Right forelimb (tissue), 1 donor: ENCODE measurements around the gene LTBP1.
"Not testable (repeated sequence)": the region's sequence is repeated elsewhere in the genome, so short reads cannot be mapped to it uniquely, and the experiment has no call there.

ENCODE experiments used
- DNase-seq: peaks from one replicate; pipeline ENCODE4 v3.0.0-alpha.2; 2018

Gene LTBP1

GRCh38 chr2:33395655-33396249 lies 449.0 kb downstream of the LTBP1 start:
- DNase-seq: no peak

- no peak for DNase-seq
Measured at GRCh38 chr2:33404321-33404720, 457.6 kb downstream of the LTBP1 start.

GRCh38 chr2:33406622-33407021 lies 459.9 kb downstream of the LTBP1 start:
- DNase-seq: no peak

GRCh38 chr2:33408109-33408508 lies 461.4 kb downstream of the LTBP1 start:
- no peak for DNase-seq

- no peak for DNase-seq
Measured at GRCh38 chr2:33409417-33409955, 462.7 kb downstream of the LTBP1 start.

- no peak for DNase-seq
Measured at GRCh38 chr2:33411765-33412164, 465.0 kb downstream of the LTBP1 start.

GRCh38 chr2:33412920-33413319 lies 466.2 kb downstream of the LTBP1 start:
- DNase-seq: no peak

- no peak for DNase-seq
Measured at GRCh38 chr2:33419581-33420200, 472.9 kb downstream of the LTBP1 start.

GRCh38 chr2:33420726-33421125 lies 474.0 kb downstream of the LTBP1 start:
- DNase-seq: no peak

GRCh38 chr2:33421820-33422219 lies 475.1 kb downstream of the LTBP1 start:
- no peak for DNase-seq

- DNase-seq: no peak
Measured at GRCh38 chr2:33425161-33425560, 478.4 kb downstream of the LTBP1 start.

GRCh38 chr2:33425586-33426031 lies 478.9 kb downstream of the LTBP1 start:
- DNase-seq: no peak

GRCh38 chr2:33426666-33427231 lies 480.0 kb downstream of the LTBP1 start:
- DNase-seq: no peak

- DNase-seq: no peak
Measured at GRCh38 chr2:33430077-33430476, 483.3 kb downstream of the LTBP1 start.

- DNase-seq: no peak
Measured at GRCh38 chr2:33430856-33431255, 484.1 kb downstream of the LTBP1 start.

GRCh38 chr2:33432871-33433270 lies 486.1 kb downstream of the LTBP1 start:
- DNase-seq: no peak

GRCh38 chr2:33433279-33434235 lies 486.8 kb downstream of the LTBP1 start:
- DNase-seq: no peak

GRCh38 chr2:33435518-33435917 lies 488.8 kb downstream of the LTBP1 start:
- no peak for DNase-seq

GRCh38 chr2:33436083-33436482 lies 489.3 kb downstream of the LTBP1 start:
- no peak for DNase-seq

GRCh38 chr2:33437297-33437696 lies 490.5 kb downstream of the LTBP1 start:
- no peak for DNase-seq

- no peak for DNase-seq
Measured at GRCh38 chr2:33437815-33438214, 491.1 kb downstream of the LTBP1 start.

GRCh38 chr2:33441235-33441810 lies 494.6 kb downstream of the LTBP1 start:
- peak; percentile 78 for DNase-seq

GRCh38 chr2:33442052-33442451 lies 495.3 kb downstream of the LTBP1 start:
- not testable (repeated sequence) for DNase-seq
